ENCODE data around the gene PPP6R3.

PPP6R3 gene

GRCh38 chr11:68460741-68461574 lies at the start of gene PPP6R3:
Gene PPP6R3, plus strand, starts transcription at chr11:68460752. Its CDS starts 76,913 bp downstream, at chr11:68537665.
- Histone ChIP-seq H3K9me3 (ENCODE audit: control insufficient read depth in 2 of 2, low read length in 2 of 2) (no peaks in the 10 kb centered on the region), H3K36me3 (ENCODE audit: control insufficient read depth in 2 of 2, insufficient read depth in 2 of 2, low read length in 2 of 2) (no peaks in the 10 kb centered on the region), H3K4me3 (ENCODE audit: low read length in 2 of 2) (peak within 1 kb of the TSS; percentile 89 to 92), H3K4me1 (ENCODE audit: control insufficient read depth in 2 of 2, insufficient read depth in 2 of 2, low read length in 2 of 2) (peaks cover 33 to 42% of the 10 kb centered on the region in 2 donors), H3K27me3 (ENCODE audit: control insufficient read depth in 2 of 2, insufficient read depth in 2 of 2, low read length in 2 of 2) (no peaks in the 10 kb centered on the region), H3K27ac (ENCODE audit: low read depth in 2 of 2, low read length in 2 of 2) (peak within 1 kb of the TSS; percentile 96), H3K9ac (ENCODE audit: low read depth in 1 of 2, low read length in 2 of 2) (peak within 1 kb of the TSS; percentile 88 to 89)

- Histone ChIP-seq H3K9me3 (ENCODE audit: control insufficient read depth in 2 of 2, low read length in 2 of 2) (no peaks in the 10 kb centered on the region), H3K4me1 (ENCODE audit: control insufficient read depth in 2 of 2, insufficient read depth in 2 of 2, low read length in 2 of 2) (peaks cover 13 to 22% of the 10 kb centered on the region in 2 donors), H3K4me3 (ENCODE audit: low read length in 2 of 2) (no peak overlapping the region), H3K27me3 (ENCODE audit: control insufficient read depth in 2 of 2, insufficient read depth in 2 of 2, low read length in 2 of 2) (no peaks in the 10 kb centered on the region), H3K27ac (ENCODE audit: low read depth in 2 of 2, low read length in 2 of 2) (peak overlapping the region; percentile 74 to 83), H3K36me3 (ENCODE audit: control insufficient read depth in 2 of 2, insufficient read depth in 2 of 2, low read length in 2 of 2) (peaks cover 52 to 59% of the 10 kb centered on the region in 2 donors), H3K9ac (ENCODE audit: low read depth in 1 of 2, low read length in 2 of 2) (peak overlapping the region; percentile 8 to 14)
Observed at GRCh38 chr11:68411501-68411991, 49.0 kb upstream of the PPP6R3 start.

GRCh38 chr11:68412593-68413475 lies 47.7 kb upstream of the PPP6R3 start:
- no peak overlapping the region for H3K9ac ChIP-seq (ENCODE audit: low read depth in 1 of 2, low read length in 2 of 2)
- peaks cover 58 to 64% of the 10 kb centered on the region in 2 donors for H3K36me3 ChIP-seq (ENCODE audit: control insufficient read depth in 2 of 2, insufficient read depth in 2 of 2, low read length in 2 of 2)
- no peak overlapping the region for H3K4me3 ChIP-seq (ENCODE audit: low read length in 2 of 2)
- peaks cover 10 to 19% of the 10 kb centered on the region in 2 donors for H3K4me1 ChIP-seq (ENCODE audit: control insufficient read depth in 2 of 2, insufficient read depth in 2 of 2, low read length in 2 of 2)
- no peaks in the 10 kb centered on the region for H3K9me3 ChIP-seq (ENCODE audit: control insufficient read depth in 2 of 2, low read length in 2 of 2)
- no peak overlapping the region for H3K27ac ChIP-seq (ENCODE audit: low read depth in 2 of 2, low read length in 2 of 2)
- no peaks in the 10 kb centered on the region for H3K27me3 ChIP-seq (ENCODE audit: control insufficient read depth in 2 of 2, insufficient read depth in 2 of 2, low read length in 2 of 2)

- no peak overlapping the region for H3K27ac ChIP-seq (ENCODE audit: low read depth in 2 of 2, low read length in 2 of 2)
- H3K9ac ChIP-seq (ENCODE audit: low read depth in 1 of 2, low read length in 2 of 2) = no peak overlapping the region
- H3K4me3 ChIP-seq (ENCODE audit: low read length in 2 of 2) = no peak overlapping the region
- no peaks in the 10 kb centered on the region for H3K9me3 ChIP-seq (ENCODE audit: control insufficient read depth in 2 of 2, low read length in 2 of 2)
- H3K27me3 ChIP-seq (ENCODE audit: control insufficient read depth in 2 of 2, insufficient read depth in 2 of 2, low read length in 2 of 2) = no peaks in the 10 kb centered on the region
- H3K4me1 ChIP-seq (ENCODE audit: control insufficient read depth in 2 of 2, insufficient read depth in 2 of 2, low read length in 2 of 2) = peaks cover 10 to 14% of the 10 kb centered on the region in 2 donors
- peaks cover 58 to 64% of the 10 kb centered on the region in 2 donors for H3K36me3 ChIP-seq (ENCODE audit: control insufficient read depth in 2 of 2, insufficient read depth in 2 of 2, low read length in 2 of 2)
Observed at GRCh38 chr11:68413591-68413999, 47.0 kb upstream of the PPP6R3 start.

- Histone ChIP-seq H3K4me3 (ENCODE audit: low read length in 2 of 2) (no peak overlapping the region), H3K9ac (ENCODE audit: low read depth in 1 of 2, low read length in 2 of 2) (no peak overlapping the region), H3K9me3 (ENCODE audit: control insufficient read depth in 2 of 2, low read length in 2 of 2) (no peaks in the 10 kb centered on the region), H3K27ac (ENCODE audit: low read depth in 2 of 2, low read length in 2 of 2) (no peak overlapping the region), H3K27me3 (ENCODE audit: control insufficient read depth in 2 of 2, insufficient read depth in 2 of 2, low read length in 2 of 2) (no peaks in the 10 kb centered on the region), H3K36me3 (ENCODE audit: control insufficient read depth in 2 of 2, insufficient read depth in 2 of 2, low read length in 2 of 2) (peaks cover 57 to 68% of the 10 kb centered on the region in 2 donors), H3K4me1 (ENCODE audit: control insufficient read depth in 2 of 2, insufficient read depth in 2 of 2, low read length in 2 of 2) (peaks cover 10 to 12% of the 10 kb centered on the region in 2 donors)
Observed at GRCh38 chr11:68414496-68415221, 45.9 kb upstream of the PPP6R3 start.

GRCh38 chr11:68416070-68416578 lies 44.4 kb upstream of the PPP6R3 start:
- Histone ChIP-seq H3K4me1 (ENCODE audit: control insufficient read depth in 2 of 2, insufficient read depth in 2 of 2, low read length in 2 of 2) (peaks cover 10 to 11% of the 10 kb centered on the region in 2 donors), H3K36me3 (ENCODE audit: control insufficient read depth in 2 of 2, insufficient read depth in 2 of 2, low read length in 2 of 2) (peaks cover 52 to 59% of the 10 kb centered on the region in 2 donors), H3K27ac (ENCODE audit: low read depth in 2 of 2, low read length in 2 of 2) (no peak overlapping the region), H3K9ac (ENCODE audit: low read depth in 1 of 2, low read length in 2 of 2) (no peak overlapping the region), H3K9me3 (ENCODE audit: control insufficient read depth in 2 of 2, low read length in 2 of 2) (no peaks in the 10 kb centered on the region), H3K4me3 (ENCODE audit: low read length in 2 of 2) (no peak overlapping the region), H3K27me3 (ENCODE audit: control insufficient read depth in 2 of 2, insufficient read depth in 2 of 2, low read length in 2 of 2) (no peaks in the 10 kb centered on the region)

GRCh38 chr11:68418648-68419047 lies 41.9 kb upstream of the PPP6R3 start:
- Histone ChIP-seq H3K4me1 (ENCODE audit: control insufficient read depth in 2 of 2, insufficient read depth in 2 of 2, low read length in 2 of 2) (no peaks in the 10 kb centered on the region), H3K4me3 (ENCODE audit: low read length in 2 of 2) (no peak overlapping the region), H3K9ac (ENCODE audit: low read depth in 1 of 2, low read length in 2 of 2) (no peak overlapping the region), H3K36me3 (ENCODE audit: control insufficient read depth in 2 of 2, insufficient read depth in 2 of 2, low read length in 2 of 2) (peaks cover 42 to 46% of the 10 kb centered on the region in 2 donors), H3K9me3 (ENCODE audit: control insufficient read depth in 2 of 2, low read length in 2 of 2) (no peaks in the 10 kb centered on the region), H3K27ac (ENCODE audit: low read depth in 2 of 2, low read length in 2 of 2) (no peak overlapping the region), H3K27me3 (ENCODE audit: control insufficient read depth in 2 of 2, insufficient read depth in 2 of 2, low read length in 2 of 2) (no peaks in the 10 kb centered on the region)

- Histone ChIP-seq H3K9ac (ENCODE audit: low read depth in 1 of 2, low read length in 2 of 2) (no peak overlapping the region), H3K4me3 (ENCODE audit: low read length in 2 of 2) (no peak overlapping the region), H3K27ac (ENCODE audit: low read depth in 2 of 2, low read length in 2 of 2) (no peak overlapping the region), H3K4me1 (ENCODE audit: control insufficient read depth in 2 of 2, insufficient read depth in 2 of 2, low read length in 2 of 2) (no peaks in the 10 kb centered on the region), H3K27me3 (ENCODE audit: control insufficient read depth in 2 of 2, insufficient read depth in 2 of 2, low read length in 2 of 2) (no peaks in the 10 kb centered on the region), H3K36me3 (ENCODE audit: control insufficient read depth in 2 of 2, insufficient read depth in 2 of 2, low read length in 2 of 2) (peaks cover 37 to 40% of the 10 kb centered on the region in 2 donors), H3K9me3 (ENCODE audit: control insufficient read depth in 2 of 2, low read length in 2 of 2) (no peaks in the 10 kb centered on the region)
Observed at GRCh38 chr11:68420171-68420570, 40.4 kb upstream of the PPP6R3 start.

- H3K4me1 ChIP-seq (ENCODE audit: control insufficient read depth in 2 of 2, insufficient read depth in 2 of 2, low read length in 2 of 2) = no peaks in the 10 kb centered on the region
- H3K27ac ChIP-seq (ENCODE audit: low read depth in 2 of 2, low read length in 2 of 2) = no peak overlapping the region
- no peaks in the 10 kb centered on the region for H3K9me3 ChIP-seq (ENCODE audit: control insufficient read depth in 2 of 2, low read length in 2 of 2)
- H3K9ac ChIP-seq (ENCODE audit: low read depth in 1 of 2, low read length in 2 of 2) = no peak overlapping the region
- no peaks in the 10 kb centered on the region for H3K27me3 ChIP-seq (ENCODE audit: control insufficient read depth in 2 of 2, insufficient read depth in 2 of 2, low read length in 2 of 2)
- no peak overlapping the region for H3K4me3 ChIP-seq (ENCODE audit: low read length in 2 of 2)
- H3K36me3 ChIP-seq (ENCODE audit: control insufficient read depth in 2 of 2, insufficient read depth in 2 of 2, low read length in 2 of 2) = peaks cover 38 to 48% of the 10 kb centered on the region in 2 donors
Observed at GRCh38 chr11:68423481-68423880, 37.1 kb upstream of the PPP6R3 start.
